Effector memory CD8-positive, alpha-beta T cell (primary cell): Measurements from ENCODE around the gene SALL1.

ENCODE experiments used
- ATAC-seq: fragments of 150-1000 bp; cut with Tn5 transposase; replicated peaks from 2 replicates; pipeline ENCODE4 v1.10.0; 2021; ENCODE audit warnings: mild to moderate bottlenecking, moderate library complexity
- DNase-seq, 3 experiments: peaks; one replicate each; pipeline ENCODE4 v3.0.0; 2021
- H3K27ac Mint-ChIP-seq, 2 donors: one replicate each; pipeline ENCODE4 v1.8.0; 2022; ENCODE audit warnings: mild to moderate bottlenecking in 2 of 2, mixed read lengths in 2 of 2, moderate library complexity in 2 of 2
- H3K27me3 Mint-ChIP-seq, 2 donors: one replicate each; pipeline ENCODE4 v1.8.0; 2022; ENCODE audit warnings: mixed read lengths in 2 of 2
- H3K36me3 Mint-ChIP-seq: one replicate; pipeline ENCODE4 v1.8.0; 2022; ENCODE audit warnings: mild to moderate bottlenecking, moderate library complexity, mixed read lengths; ENCODE audit not compliant: insufficient read depth
- H3K4me1 Mint-ChIP-seq, 2 donors: one replicate each; pipeline ENCODE4 v1.8.0; 2022; ENCODE audit warnings: low read depth in 2 of 2, mixed read lengths in 2 of 2
- H3K4me3 Mint-ChIP-seq, 2 donors: one replicate each; pipeline ENCODE4 v1.8.0; 2022; ENCODE audit warnings: mild to moderate bottlenecking in 2 of 2, mixed read lengths in 2 of 2, moderate library complexity in 2 of 2
- H3K9me3 Mint-ChIP-seq, 2 donors: one replicate each; pipeline ENCODE4 v1.8.0; 2022; ENCODE audit warnings: mixed read lengths in 2 of 2

The SALL1 gene

DNA sequence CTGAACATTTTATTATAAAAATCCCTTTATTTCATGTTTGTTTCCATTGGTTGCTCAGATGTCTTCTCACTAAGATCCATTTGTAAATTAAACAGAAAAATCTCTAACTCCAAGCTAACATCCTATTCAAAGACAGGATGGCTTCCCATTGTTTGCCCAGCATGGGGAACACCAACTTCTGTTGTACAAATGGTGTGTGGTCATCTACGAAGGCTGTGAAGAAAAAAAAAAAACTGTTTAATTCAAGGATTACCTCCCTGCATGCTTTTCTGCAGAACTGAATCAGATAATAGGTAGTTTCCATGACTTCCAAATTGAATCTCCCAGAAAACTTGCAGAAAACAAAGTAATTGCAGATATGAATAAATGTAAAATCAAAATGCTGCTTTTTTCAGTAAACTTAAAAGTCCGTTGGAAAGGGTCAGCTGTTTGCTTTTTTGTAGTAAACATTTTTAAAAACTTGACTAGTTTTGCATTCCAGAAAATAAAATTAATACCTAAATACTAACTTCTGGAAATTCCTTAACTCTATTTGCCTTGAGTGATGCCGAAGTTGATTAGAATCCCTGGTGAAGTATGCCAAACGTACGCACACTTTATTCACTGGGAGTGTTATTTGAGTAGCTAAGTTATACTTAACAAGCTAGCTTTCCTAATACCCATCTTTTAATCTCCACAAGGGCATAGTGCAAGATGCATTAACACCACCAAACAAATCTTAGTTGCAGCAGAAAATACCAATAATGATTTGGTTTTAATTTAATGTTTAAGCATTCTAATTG lies 7.7 kb downstream of the SALL1 start:
- H3K36me3 Mint-ChIP-seq = no peaks in the 10 kb centered on the region
- H3K27me3 Mint-ChIP-seq = peaks cover 8 to 10% of the 10 kb centered on the region in 2 donors
- DNase-seq (no peak), ATAC-seq (no peak)
- H3K27ac Mint-ChIP-seq = no peak overlapping the region
- H3K4me1 Mint-ChIP-seq = no peaks in the 10 kb centered on the region
- H3K4me3 Mint-ChIP-seq = no peak overlapping the region
- peaks cover 5 to 9% of the 10 kb centered on the region in 2 donors for H3K9me3 Mint-ChIP-seq

DNA sequence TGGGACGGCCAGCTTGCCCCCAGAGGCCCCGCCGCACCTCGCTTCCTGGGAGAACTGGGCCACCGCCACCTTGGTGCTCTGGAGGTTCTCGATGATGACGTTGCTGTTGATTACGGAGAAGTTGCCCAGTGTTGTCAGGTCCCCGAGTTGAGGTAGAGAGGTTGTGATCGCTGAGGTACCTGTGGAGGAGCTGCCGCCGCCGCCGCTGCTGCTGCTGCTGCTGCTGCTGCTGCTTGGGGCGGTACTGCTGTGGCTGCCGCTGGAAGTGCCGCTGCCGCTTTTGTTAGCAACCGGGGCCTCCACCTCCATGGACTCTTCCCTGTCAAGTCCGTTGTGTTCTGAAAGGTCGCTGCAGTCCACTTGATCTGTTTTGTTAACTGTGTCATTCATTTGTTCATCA lies 9.5 kb downstream of the SALL1 start:
- no peak for ATAC-seq
- DNase-seq = no peak
- Mint-ChIP-seq H3K9me3 (peaks cover 6 to 10% of the 10 kb centered on the region in 2 donors), H3K27me3 (no peaks in the 10 kb centered on the region), H3K36me3 (no peaks in the 10 kb centered on the region), H3K27ac (no peak overlapping the region), H3K4me3 (no peak overlapping the region), H3K4me1 (no peaks in the 10 kb centered on the region)

- Mint-ChIP-seq H3K27ac (no peak overlapping the region), H3K27me3 (no peaks in the 10 kb centered on the region), H3K4me3 (no peak overlapping the region), H3K4me1 (no peaks in the 10 kb centered on the region), H3K9me3 (peaks cover 6 to 10% of the 10 kb centered on the region in 2 donors), H3K36me3 (no peaks in the 10 kb centered on the region)
- DNase-seq = no peak
- ATAC-seq = no peak
Measured at GRCh38 chr16:51141106-51141505, 10.0 kb downstream of the SALL1 start.

- DNase-seq (no peak), ATAC-seq (no peak)
- no peak overlapping the region for H3K27ac Mint-ChIP-seq
- peaks cover 3 to 5% of the 10 kb centered on the region in 2 donors for H3K27me3 Mint-ChIP-seq
- no peaks in the 10 kb centered on the region for H3K36me3 Mint-ChIP-seq
- no peaks in the 10 kb centered on the region for H3K4me1 Mint-ChIP-seq
- H3K4me3 Mint-ChIP-seq = no peak overlapping the region
- peaks cover 6 to 10% of the 10 kb centered on the region in 2 donors for H3K9me3 Mint-ChIP-seq
Measured at GRCh38 chr16:51140112-51140511, 11.0 kb downstream of the SALL1 start.

DNA sequence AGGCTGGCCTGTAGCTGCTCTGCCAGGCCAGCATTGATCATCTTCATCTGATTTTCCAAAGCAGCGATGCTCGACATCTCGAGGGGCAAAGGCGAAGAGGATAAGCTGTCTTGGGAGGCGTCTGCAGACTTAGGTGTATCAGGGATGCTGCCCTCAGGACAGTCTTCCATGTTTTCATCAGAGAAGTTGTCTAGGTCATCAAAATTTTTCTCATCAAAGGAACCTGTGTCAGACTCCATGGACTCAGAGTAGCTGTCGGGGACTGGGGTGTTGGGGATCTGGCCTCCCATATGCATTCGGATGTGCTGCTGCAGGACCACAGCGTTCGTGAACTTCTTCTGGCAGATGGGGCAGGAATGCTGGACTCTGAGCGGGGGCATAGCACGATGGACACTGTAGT lies 11.5 kb downstream of the SALL1 start:
- no peak overlapping the region for H3K4me3 Mint-ChIP-seq
- H3K36me3 Mint-ChIP-seq = no peaks in the 10 kb centered on the region
- peaks cover 6 to 9% of the 10 kb centered on the region in 2 donors for H3K27me3 Mint-ChIP-seq
- no peak for DNase-seq
- no peaks in the 10 kb centered on the region for H3K4me1 Mint-ChIP-seq
- ATAC-seq = no peak
- H3K27ac Mint-ChIP-seq = no peak overlapping the region
- peaks cover 6 to 10% of the 10 kb centered on the region in 2 donors for H3K9me3 Mint-ChIP-seq

GRCh38 chr16:51138178-51138577 lies 12.9 kb downstream of the SALL1 start:
- ATAC-seq (no peak), DNase-seq (no peak)
- Mint-ChIP-seq H3K27ac (no peak overlapping the region), H3K27me3 (peaks cover 12 to 21% of the 10 kb centered on the region in 2 donors), H3K9me3 (peaks cover 6 to 10% of the 10 kb centered on the region in 2 donors), H3K4me1 (no peaks in the 10 kb centered on the region), H3K4me3 (no peak overlapping the region), H3K36me3 (no peaks in the 10 kb centered on the region)

DNA sequence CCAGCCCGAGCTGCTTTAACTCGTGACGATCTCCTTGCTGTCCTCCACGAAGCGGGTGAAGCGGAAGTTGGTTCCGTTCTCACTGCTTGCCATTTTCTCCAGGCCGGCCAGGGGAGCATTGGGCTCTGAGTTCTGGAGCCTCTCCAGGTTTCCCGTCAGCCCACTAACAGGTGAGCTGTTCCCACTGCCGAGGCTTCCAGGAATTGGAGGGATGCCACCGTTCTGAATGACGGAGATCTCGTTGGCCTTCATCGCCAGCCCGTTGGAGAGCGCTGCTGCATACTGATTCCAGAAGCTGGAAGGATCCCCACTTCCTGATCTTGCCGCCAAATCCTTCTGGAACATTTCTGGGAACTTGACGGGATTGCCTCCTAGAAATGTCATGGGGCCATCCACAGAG lies 14.0 kb downstream of the SALL1 start:
- Mint-ChIP-seq H3K36me3 (no peaks in the 10 kb centered on the region), H3K4me3 (no peak overlapping the region), H3K27ac (no peak overlapping the region), H3K27me3 (peaks cover 12 to 24% of the 10 kb centered on the region in 2 donors), H3K9me3 (peaks cover 6 to 10% of the 10 kb centered on the region in 2 donors), H3K4me1 (no peaks in the 10 kb centered on the region)
- ATAC-seq = no peak
- DNase-seq = no peak

DNA sequence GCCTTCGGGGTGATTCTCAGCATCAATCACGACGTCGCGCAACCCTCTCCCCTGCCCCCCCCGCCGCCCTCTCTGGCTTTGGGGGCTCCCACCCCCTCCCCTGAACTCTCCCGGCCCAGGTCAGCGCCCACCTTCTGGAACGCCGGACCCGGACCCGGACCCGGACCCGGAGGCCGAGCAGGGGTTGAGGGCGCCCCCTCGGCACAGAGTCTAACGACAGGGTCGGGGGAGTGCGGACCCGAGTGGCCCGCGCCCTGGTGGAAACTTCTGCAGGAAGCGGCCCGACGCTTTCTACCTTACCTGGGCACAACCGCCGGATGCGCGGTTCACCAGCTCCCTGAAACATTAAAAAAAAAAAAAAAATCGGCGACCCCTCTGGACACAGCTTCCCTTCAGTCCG lies 16.2 kb downstream of the SALL1 start:
- no peak overlapping the region for H3K4me3 Mint-ChIP-seq
- no peak for ATAC-seq
- no peaks in the 10 kb centered on the region for H3K4me1 Mint-ChIP-seq
- peaks cover 12 to 32% of the 10 kb centered on the region in 2 donors for H3K27me3 Mint-ChIP-seq
- peaks cover 6 to 7% of the 10 kb centered on the region in 2 donors for H3K9me3 Mint-ChIP-seq
- H3K36me3 Mint-ChIP-seq = no peaks in the 10 kb centered on the region
- no peak overlapping the region for H3K27ac Mint-ChIP-seq
- DNase-seq = no peak

DNA sequence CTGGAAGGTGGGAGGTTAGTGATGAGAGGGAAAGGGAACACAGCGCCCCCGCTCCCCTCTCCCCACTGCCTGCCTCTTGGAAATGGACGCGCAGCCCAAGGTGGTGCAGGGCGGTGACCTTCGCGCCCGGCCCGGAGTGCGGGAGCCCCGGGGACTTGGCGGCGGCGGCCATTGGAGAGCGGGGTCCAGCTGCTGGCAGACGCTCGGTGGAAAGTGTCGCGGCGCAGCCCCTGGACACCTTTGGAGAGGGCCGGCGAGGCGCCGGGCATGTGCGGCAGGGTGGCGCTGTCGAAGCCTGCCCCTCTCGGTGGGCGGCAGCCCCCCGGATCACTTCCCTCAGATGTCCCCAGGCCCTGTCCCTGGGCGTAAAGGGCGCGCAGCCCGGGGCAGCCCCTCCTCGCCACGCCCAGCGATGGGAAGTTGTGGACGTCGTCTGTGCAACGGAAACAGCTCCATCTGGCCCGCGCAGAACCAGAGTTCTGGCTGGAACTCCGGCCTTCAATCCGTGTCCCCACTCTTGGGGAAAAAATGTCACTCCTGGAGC lies 16.7 kb downstream of the SALL1 start:
- Mint-ChIP-seq H3K27me3 (peaks cover 12 to 32% of the 10 kb centered on the region in 2 donors), H3K4me3 (no peak overlapping the region), H3K27ac (no peak overlapping the region), H3K4me1 (no peaks in the 10 kb centered on the region), H3K36me3 (no peaks in the 10 kb centered on the region), H3K9me3 (peaks cover 4 to 6% of the 10 kb centered on the region in 2 donors)
- ATAC-seq (no peak), DNase-seq (no peak)

- Mint-ChIP-seq H3K4me3 (no peak overlapping the region), H3K36me3 (no peaks in the 10 kb centered on the region), H3K4me1 (no peaks in the 10 kb centered on the region), H3K9me3 (peaks cover 3 to 4% of the 10 kb centered on the region in 2 donors), H3K27me3 (peaks cover 12 to 32% of the 10 kb centered on the region in 2 donors), H3K27ac (no peak overlapping the region)
- DNase-seq = no peak
- ATAC-seq = no peak
Measured at GRCh38 chr16:51133688-51134087, 17.4 kb downstream of the SALL1 start.

DNA sequence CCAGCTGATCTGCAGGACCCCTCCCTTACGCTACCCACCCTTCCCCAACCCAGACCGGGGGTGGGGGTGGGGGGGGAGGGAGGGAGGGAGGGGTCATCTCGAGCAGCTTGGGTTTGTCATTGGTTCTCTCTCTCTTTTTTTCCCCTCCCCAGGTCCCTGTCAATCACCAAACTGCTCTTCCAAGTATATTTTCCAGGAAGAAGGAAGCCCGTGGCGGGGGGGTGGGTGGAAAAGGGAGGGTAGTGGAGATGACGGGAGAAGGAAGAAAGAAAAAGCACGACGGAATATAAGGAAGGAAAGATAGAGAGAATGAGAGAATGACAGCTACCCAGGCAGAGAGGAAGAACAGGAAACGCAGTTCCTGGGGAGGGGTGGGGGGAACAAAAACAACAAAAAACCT lies 17.9 kb downstream of the SALL1 start:
- DNase-seq (no peak), ATAC-seq (no peak)
- H3K4me3 Mint-ChIP-seq = no peak overlapping the region
- no peak overlapping the region for H3K27ac Mint-ChIP-seq
- peaks cover 12 to 32% of the 10 kb centered on the region in 2 donors for H3K27me3 Mint-ChIP-seq
- H3K4me1 Mint-ChIP-seq = no peaks in the 10 kb centered on the region
- no peaks in the 10 kb centered on the region for H3K36me3 Mint-ChIP-seq
- H3K9me3 Mint-ChIP-seq = no peaks in the 10 kb centered on the region

- Mint-ChIP-seq H3K4me1 (no peaks in the 10 kb centered on the region), H3K4me3 (no peak overlapping the region), H3K27me3 (peaks cover 12 to 32% of the 10 kb centered on the region in 2 donors), H3K9me3 (no peaks in the 10 kb centered on the region), H3K36me3 (no peaks in the 10 kb centered on the region), H3K27ac (no peak overlapping the region)
- DNase-seq (no peak), ATAC-seq (no peak)
Measured at GRCh38 chr16:51132490-51133115, 18.5 kb downstream of the SALL1 start.

GRCh38 chr16:51131619-51132018 lies 19.5 kb downstream of the SALL1 start:
- no peak for ATAC-seq
- Mint-ChIP-seq H3K4me1 (no peaks in the 10 kb centered on the region), H3K9me3 (no peaks in the 10 kb centered on the region), H3K27ac (no peak overlapping the region), H3K27me3 (peaks cover 12 to 32% of the 10 kb centered on the region in 2 donors), H3K36me3 (no peaks in the 10 kb centered on the region), H3K4me3 (no peak overlapping the region)
- no peak for DNase-seq

DNA sequence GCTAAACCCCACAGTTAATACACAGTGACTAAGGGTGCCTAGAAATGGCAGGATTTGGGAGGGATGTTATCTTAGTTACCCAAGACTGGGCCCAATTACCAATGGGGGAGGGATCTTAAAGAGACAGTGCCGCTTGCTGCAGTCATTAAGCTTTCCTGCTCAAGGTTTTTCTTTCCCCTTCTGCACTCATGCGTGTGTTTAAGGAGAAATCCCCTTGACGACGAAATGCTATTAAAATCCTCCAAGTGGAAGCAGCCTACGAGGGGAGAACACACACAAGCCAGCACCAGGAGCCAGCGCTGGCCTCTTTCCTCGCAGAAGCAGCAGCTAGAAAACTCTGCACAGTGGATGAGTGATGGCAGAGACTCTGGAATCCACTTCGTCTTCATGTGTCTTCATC lies 22.0 kb downstream of the SALL1 start:
- no peaks in the 10 kb centered on the region for H3K36me3 Mint-ChIP-seq
- no peaks in the 10 kb centered on the region for H3K9me3 Mint-ChIP-seq
- H3K4me1 Mint-ChIP-seq = no peaks in the 10 kb centered on the region
- H3K27me3 Mint-ChIP-seq = peaks cover 6 to 20% of the 10 kb centered on the region in 2 donors
- no peak overlapping the region for H3K27ac Mint-ChIP-seq
- no peak overlapping the region for H3K4me3 Mint-ChIP-seq
- no peak for DNase-seq
- ATAC-seq = no peak
